GM19395 (cell line): Measurements from ENCODE around the gene KCTD18.
A peak's percentile ranks its signal among the peaks of the same experiment; 100 is the strongest.

Source experiments
- ATAC-seq: cut with Tn5 transposase; IDR thresholded peaks from one replicate; pipeline ENCODE4 v1.9.1; 2021; ENCODE audit warnings: mild to moderate bottlenecking, moderate library complexity; ENCODE audit not compliant: unreplicated experiment

The KCTD18 gene

DNA sequence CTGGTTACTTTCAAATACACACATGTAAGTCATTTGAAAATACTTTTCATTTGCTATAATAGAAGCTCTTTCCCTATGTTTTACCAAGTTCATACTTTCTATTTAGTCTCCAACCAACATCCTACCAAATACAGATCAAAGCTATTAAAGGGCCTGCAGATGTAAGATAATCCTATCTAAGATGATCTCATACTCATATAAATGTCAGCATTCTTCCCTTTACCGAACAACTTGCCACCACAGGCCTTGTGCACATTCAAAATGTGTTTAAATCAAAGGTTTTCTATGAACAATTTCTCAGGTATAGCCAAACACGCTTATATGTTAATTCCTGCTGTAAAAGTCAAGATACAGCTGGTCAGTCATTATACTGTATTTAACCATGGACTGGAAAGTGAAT lies 23.3 kb downstream of the KCTD18 start:
- ATAC-seq, result no peak

DNA sequence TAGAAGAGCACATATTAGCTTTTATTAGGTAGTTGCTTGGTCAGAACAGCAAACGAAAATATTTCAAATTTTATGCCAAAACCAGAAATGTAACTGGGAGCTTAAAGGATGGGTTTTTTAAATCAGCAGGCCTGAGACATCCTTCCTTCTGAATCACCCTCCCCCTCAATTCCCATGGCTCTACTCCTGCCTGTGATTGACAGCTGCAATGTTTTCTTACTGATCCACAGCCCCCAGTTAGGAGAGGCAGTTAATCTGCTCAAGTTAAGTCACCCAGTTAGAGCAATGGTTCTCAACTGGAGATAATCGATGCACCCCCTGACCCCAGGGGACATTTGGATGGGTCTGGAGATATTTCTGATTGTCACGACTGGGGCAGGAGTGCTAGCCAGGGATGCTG lies 24.9 kb downstream of the KCTD18 start:
- no peak for ATAC-seq

DNA sequence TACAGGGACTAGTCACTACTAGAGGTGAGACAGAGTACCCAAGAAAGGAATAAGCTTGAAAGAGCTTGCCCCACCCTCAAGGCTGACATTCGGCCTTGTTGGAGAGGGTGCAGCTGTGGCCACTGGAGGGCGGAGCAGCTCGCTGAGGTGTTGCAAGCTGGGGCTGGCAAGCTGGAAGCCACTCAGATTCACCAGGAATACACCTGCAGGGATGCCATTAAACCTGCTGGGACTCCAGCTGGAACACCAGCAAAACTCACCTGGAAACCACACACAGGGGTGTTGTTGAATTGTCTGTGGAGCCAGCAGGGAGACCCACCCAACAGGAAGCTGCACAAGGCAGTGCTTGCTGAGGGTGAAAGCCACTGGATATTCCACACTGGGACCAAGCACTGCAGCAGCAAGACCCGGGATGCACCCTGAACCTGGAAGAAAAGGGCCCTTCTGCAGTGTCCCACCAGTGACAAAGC lies 26.1 kb downstream of the KCTD18 start:
- peak; percentile 65 for ATAC-seq

DNA sequence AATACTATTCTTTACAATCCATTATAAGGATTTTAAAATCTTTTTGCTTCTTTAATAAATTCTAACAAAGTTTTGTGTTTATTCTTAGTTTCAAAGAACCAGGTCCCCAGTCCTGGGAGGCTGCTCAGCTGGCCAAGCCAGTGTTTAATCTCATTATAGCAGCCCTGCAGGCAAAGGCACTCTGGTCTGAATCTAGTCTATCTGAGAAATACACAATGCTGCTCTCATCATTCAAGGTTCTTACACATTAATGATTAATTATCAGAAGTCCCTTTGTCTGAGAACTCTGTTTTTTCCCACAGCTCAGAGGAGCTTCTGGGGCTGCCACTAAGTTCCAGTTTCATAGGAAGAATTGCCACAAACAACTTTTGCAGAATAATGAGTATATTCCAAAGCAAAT lies 27.7 kb downstream of the KCTD18 start:
- ATAC-seq, result peak; percentile 45

DNA sequence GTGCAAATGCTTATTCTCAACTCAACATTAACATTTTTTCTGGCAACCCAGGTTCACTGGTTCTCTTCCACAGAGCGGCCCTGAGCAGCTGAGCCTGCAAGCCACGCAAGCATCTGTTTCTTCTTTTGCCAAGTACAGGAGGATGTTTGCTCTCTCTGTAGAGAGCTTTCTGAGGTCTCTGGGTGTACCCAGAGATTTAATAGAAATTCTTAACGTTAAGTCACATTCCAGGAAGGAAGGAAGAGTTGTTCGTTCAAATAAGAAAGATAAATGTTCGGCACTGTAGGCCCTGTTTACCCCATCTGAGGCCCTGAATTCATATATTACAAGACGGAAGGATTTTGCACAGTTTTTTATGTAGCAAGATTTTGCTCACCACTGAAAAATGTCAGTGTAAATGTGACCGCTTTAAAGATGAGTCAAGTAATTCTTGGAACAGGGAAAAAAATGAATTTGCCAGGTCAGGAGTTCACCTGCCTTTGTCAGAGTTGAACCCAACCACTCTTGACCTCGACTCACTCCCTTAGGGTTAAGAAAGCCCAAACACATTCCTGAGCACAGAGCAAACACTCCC lies 30.1 kb downstream of the KCTD18 start:
- no peak for ATAC-seq

DNA sequence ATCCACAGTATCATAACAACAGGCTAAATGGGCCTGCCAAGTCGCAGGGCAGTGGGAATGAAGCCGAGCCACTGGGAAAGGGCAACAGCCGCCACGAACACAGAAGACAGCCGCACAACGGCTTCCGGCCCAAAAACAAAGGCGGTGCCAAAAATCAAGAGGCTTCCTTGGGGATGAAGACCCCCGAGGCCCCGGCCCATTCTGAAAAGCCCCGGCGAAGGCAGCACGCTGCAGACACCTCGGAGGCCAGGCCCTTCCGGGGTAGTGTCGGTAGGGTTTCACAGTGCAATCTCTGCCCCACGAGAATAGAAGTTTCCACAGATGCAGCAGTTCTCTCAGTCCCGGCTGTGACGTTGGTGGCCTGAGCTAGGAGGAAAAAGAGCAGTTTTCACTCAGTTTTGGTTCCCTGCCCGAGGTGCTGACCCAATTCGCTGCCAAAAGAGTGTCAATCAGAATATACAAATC lies 32.2 kb downstream of the KCTD18 start:
- no peak for ATAC-seq

DNA sequence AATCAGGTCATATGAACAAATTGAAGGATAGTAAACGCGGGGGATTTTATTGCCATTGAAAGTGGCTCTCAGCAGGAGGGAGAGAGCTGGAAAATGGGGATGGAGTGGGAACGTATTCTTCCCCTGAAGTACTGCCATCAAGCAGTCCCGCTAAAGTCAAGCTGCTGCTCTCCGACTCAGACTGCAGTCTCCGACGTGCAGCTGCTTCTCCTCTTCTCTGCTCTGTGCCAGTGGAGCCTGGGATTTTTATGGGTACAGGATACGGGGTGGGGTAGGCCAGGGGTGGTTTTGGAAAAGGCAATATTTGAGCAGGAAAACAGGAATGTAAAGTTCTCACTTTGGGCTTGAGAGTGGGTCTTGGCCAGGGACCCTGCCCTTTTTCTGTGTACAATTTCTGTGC lies 33.0 kb downstream of the KCTD18 start:
- no peak for ATAC-seq

DNA sequence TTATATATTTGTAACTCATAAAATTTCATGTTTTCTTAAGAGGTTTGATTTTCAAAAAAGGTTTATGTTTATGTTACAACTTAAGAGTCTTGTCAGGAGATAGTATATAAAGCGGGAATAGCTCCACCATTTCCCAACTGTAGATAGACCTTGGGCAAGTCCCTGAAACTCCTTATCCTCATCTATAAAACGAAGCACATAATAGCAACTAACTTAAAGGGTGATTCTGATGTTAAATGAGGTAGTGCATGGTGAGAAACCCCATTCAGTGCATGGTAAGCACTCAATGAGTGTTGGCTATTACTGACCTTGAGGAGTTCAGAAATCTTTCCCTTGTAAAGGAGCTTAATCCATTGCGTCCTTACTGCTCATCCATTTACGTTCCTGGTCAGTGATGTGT lies 34.1 kb downstream of the KCTD18 start:
- no peak for ATAC-seq

DNA sequence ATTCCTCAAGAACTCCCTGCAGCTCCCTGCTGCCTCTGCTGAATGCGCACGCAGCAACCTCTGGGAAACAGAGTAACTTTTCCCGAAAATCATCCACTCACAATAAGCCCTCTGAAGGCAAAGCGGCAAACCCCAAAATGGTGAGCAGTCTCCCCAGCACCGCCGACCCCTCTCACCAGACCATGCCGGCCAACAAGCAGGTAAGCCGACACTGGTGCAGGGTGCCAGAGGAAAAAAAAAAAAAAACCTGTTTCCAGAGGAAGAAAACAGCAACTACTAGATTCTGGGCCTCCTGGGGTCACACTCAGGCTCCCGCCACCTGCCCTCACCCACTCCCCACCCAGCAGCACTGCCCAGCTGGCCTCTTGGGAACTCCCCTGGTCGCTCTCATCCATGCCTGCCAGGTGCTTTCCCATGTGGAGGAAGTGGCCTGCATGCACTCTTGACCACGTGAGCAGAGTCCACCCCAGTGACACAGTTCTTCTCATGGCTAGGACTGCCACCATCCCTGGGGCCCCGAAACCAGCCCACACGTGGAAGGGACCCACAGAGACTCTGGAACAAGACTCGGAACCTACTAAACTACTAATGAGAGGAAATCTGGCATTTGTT lies 36.9 kb downstream of the KCTD18 start:
- no peak for ATAC-seq

DNA sequence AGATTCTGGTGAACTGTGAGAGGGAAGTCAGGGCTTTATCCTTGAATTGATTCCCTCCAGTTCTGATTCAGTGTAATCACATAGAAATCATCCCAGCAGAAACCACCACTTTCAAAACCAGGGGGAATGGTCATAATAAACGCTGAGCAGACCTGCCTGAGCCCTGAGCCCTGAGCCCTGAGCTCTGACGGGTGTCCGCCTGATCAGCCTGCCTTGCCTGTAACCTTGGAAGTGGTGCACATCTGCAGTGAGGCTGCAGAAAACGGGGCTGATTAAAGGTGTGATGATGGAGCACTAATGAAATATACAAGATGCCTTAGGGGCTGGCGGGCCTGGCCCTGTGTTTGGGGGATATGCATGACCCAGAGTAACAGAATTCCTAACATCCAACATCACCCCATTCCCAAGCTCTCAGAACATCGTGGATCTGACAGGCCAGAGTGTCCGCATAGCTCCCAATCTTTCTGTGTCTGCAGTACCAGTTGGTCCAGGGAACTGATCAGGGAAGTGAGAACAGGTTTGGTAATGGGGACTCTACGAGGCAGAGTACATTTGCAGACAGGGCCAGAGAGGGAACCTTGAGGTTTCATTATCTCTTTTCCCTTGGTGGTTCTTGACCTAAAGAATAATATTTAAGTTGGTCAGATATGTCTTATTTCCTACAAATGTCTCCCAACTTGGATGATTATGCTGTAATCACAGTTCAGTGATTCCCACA lies 37.8 kb downstream of the KCTD18 start:
- peak; percentile 28 for ATAC-seq

DNA sequence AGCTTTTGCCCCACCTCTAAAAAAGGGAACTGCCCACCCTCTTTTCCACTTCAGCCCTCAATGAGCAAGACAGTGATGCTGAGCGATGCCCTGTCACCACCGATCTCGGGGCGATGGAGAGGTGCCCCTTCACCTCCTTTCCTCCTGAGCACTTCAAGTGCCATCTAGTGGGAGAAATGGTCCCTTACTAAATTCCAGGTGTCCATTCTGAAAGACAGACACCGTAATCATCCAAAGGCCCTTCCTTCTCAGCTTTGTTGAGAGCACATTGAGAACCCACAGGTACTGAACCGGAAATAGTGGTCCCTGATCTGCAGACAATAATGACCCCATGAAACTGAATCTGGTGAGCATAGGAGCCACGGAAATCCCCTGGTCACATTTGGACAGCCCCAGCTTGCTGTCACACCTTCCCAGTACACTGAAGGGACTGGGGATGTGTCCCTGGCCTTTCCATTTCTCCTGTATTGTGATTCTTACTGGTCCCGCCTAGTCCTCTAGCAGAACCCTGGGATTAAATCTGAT lies 38.5 kb downstream of the KCTD18 start:
- peak; percentile 83 for ATAC-seq

DNA sequence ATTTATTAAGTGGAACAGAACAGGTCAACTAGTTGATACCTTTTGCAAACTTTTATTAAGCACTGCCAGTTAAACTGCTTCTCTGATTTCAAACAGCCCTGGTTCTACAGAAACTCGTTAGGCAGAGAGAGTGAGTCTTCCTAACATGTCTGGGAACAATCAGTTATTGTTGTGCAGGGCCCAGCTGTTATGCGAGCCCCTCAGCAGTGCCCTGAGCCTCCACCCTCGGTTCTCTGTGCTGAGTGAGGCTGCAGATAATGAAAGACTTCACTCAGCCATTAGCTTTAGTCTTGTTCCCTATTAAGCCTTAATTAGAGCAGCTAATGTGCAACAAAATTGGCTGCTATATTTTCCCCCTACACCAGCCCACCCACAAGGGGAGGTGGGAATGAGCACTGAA lies 39.6 kb downstream of the KCTD18 start:
- no peak for ATAC-seq

DNA sequence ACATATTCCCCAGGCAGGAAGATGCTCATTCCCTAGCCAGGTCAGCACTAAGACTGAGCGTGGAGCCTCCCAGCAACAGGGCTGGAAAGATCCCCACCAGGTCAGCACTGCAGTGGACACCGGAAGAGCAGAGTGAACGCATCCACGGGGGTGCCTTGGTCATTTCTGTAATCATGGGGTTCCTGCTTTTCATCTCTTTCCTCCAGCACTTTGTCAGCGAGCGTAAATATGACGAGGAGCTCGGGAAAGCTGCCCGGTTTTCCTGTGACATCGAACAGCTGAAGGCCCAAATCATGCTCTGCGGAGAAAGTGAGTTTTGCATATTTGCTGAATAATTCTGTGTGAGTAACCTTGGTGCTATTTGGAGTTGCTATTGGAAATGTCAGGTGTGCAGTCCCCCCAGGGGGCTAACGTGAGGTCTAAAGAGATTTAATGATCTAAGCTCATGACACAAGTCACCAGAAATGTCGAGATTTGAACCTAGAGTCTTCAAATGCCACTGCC lies 40.1 kb downstream of the KCTD18 start:
- no peak for ATAC-seq

DNA sequence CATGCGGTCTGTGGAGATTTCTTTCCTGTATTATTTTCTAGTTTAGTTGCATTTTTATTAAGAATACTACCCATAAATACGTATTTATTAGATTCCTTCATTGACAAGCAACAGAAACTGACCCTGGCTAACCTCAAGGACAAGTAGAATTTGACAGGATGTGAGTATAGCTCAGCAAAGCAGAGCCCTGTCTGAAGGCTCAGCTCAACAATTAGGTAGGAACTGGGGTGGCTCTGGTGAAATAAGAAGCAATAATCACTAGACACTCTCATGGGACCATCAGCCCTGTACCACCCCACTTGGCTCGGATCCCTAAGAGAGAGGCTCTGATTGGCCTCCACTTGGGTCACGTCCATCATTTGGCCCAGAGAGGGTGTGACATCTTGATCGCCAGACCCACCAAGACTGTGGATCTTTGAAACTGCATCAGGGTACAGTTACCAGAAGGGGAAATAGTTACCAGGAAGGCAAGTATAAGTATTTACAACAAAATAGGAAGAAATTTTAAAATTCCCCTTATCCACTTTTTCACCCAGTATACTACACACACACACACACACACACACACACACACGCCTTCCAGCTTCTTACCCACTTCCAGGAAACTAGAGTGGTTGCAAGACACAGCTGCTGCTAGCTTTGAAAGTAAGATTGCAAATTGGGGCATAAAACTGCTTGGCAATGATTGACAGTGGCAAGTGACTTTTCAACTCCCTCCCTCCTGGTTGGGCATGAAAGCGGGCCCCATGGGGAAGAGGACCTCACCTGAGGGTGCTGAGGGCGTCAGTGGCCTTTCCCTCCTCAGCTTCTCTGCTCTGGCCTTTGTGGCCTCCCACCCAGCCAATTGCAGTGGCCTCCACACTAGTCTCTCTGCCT lies 41.8 kb downstream of the KCTD18 start:
- no peak for ATAC-seq

DNA sequence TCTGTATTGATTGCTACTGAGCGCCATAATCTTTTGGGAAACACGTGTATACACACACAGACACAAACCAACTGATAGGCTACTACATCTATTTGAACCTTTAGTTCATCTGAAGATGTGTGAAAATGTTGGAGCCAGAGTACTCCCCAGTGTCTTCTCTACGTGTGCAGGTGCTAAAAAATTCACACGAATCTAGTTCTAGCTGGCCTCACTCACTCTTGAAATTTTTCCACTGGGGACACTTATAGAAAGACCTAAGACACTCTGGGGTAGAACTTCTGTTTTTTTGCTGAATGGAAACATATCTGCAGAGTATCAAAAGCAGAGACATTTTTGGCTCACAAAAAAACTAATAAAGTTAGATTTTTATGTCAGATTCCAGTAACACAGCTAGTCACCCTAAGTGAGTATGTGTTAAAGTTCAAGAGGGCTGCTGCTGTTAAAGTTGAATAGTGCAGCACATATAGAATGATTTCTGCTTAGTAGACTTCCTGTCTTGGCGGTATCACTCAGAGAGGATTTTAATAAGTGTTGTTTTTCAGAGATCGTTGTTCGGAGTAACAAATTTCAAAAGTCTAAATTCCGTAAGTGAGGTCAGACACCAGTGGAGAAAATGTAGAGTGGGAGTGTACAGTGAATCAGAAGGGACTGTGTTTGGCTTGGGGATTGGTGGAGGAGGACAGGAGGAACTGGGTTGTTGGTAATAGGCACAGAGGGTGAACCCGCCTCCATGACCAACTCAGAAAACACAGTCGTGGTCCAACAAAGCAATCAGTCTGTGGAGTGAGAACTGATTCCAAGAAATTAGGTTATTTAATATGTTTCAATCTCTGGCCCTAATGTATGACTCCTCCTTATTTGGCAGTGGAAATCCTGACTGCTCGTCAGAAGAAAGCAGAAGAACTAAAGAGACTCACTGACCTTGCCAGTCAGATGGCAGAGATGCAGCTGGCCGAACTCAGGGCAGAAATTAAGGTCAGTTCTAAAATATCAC lies 43.1 kb downstream of the KCTD18 start:
- no peak for ATAC-seq

DNA sequence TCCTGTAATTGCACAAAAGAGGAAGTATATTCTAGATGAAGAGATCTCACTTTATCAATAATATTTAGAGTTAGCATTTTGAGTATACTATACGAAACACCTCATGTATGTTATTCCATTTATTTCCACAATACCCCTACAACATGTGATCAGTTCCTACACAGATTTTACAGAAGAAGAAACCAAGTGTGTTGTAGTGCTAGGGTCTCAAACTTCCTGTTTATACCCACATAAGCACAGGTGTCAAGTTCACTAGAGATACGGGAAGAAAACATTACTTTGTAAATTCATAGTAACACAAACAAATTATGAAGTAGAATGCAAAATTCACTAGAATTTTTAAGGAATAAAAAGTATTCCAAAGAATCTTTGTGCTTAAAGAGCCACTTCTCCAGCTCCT lies 46.4 kb downstream of the KCTD18 start:
- ATAC-seq, result no peak

DNA sequence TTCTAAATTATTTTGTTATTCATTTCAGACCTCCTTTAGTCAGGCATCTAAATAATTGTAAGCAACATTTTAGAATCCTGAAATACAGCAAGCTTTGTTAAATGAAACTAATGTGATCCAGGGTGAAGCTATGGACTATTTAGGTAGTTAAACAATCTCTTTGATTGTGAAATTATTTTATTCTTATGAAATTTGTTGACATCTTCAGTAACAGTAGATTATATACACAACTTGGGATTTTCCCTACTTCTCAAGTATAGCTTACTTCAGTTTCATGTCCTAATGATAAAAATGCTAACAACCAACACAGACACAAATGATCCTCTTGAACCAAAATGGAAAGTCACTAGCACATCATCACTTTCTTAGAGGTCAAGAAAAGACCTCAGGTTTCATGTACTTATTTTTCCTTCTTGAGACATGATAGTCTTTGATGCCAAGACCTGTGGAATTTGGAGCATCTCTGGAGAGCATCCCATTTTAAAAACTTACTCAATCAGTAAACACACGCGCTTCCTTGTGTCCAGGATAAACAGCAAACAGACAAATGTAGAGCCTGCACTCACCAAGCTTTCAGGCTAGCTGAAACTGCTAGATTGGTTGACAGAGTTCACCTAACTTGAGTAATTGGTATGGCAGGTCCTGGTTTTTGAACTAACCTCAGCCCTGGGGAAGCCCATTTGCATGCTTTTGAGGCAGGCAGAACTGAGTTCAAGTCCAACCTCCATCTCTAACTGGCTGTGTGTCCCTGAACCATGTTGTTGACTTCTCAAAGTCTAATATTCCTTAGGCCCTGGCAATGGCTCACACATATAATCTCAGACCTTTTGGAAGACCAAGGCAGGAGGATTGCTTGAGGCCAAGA lies 47.8 kb downstream of the KCTD18 start:
- no peak for ATAC-seq

DNA sequence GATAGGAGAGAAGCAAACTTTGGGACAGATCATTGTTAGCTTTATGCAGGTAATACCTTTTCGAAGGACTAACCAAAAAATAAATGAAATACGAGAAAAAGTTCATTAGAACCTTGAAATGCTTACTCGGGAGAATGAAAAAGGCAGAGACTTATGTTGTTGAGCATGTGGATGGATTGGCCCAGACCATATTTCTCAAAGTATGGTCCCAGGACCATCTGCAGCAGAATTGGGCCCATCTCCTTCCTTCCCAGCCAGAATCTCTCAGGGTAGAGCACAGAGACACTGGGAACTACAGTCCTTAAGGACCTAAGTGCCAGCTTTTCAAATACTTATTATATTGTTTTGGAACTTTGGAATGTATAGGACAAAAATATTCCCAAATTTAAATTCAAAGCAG lies 50.8 kb downstream of the KCTD18 start:
- ATAC-seq, result no peak

DNA sequence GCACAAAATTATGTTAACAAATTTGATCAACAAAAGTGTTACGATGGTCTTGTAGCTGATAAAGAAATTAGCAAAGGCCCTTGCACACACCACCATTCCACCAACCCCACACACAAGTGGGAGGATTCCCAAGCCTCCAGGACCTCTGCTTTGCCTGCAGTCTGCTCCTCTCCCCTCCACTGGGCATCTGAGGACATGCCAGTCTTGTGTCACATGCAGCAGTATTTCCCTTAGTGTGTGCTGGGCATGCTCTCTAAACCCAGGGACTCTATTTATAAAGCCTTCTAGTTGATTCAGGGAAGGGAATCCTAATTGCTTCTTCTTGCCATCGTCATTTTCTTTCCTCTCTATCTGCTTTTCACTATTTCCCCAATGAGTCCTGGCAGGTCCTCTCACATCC lies 53.3 kb downstream of the KCTD18 start:
- no peak for ATAC-seq
